Neural progenitor cell (in vitro differentiated cells): ENCODE measurements around the gene GCM1. TPM values are rescaled to one million over a fixed set of nuclear protein-coding genes. Genes with fewer than 3 reads are reported as not detected.

ENCODE experiments used
- DNase-seq: peaks from one replicate; pipeline ENCODE4 v3.0.0-alpha.2; 2016; ENCODE audit warnings: low spot score
- H2AFZ ChIP-seq: fragments of 200-600 bp; sonication (generic); replicated peaks from 2 replicates; pipeline ENCODE4 v1.6.1; 2016; ENCODE audit warnings: antibody characterized with exemption
- H3F3A ChIP-seq: fragments of 200-600 bp; sonication (generic); 2 replicates; pipeline ENCODE4 v1.6.1; 2016; ENCODE audit warnings: antibody characterized with exemption, low read depth
- H3K27ac ChIP-seq: fragments of 200-600 bp; sonication (generic); 2 replicates; pipeline ENCODE4 v1.5.1; 2016; ENCODE audit warnings: mild to moderate bottlenecking
- H3K27me3 ChIP-seq: fragments of 200-600 bp; sonication (generic); 2 replicates; pipeline ENCODE4 v1.6.1; 2016; ENCODE audit warnings: mild to moderate bottlenecking, moderate library complexity
- H3K36me3 ChIP-seq: fragments of 200-600 bp; sonication (generic); 2 replicates; pipeline ENCODE4 v1.5.1; 2016
- H3K4me1 ChIP-seq: fragments of 200-600 bp; sonication (generic); 2 replicates; pipeline ENCODE4 v1.6.1; 2016; ENCODE audit warnings: mixed run types
- H3K4me2 ChIP-seq: fragments of 200-600 bp; sonication (generic); 2 replicates; pipeline ENCODE4 v1.6.1; 2016
- H3K4me3 ChIP-seq: fragments of 200-600 bp; sonication (generic); 2 replicates; pipeline ENCODE4 v1.5.1; 2016
- H3K79me2 ChIP-seq: fragments of 200-600 bp; sonication (generic); 2 replicates; pipeline ENCODE4 v1.6.1; 2016; ENCODE audit warnings: low read depth
- H3K9ac ChIP-seq: fragments of 200-600 bp; sonication (generic); 2 replicates; pipeline ENCODE4 v1.6.1; 2016
- H3K9me3 ChIP-seq: fragments of 200-600 bp; sonication (generic); 2 replicates; pipeline ENCODE4 v1.5.1; 2016; ENCODE audit warnings: low read depth
- H4K20me1 ChIP-seq: fragments of 200-600 bp; sonication (generic); 2 replicates; pipeline ENCODE4 v1.6.1; 2016; ENCODE audit warnings: low read depth
- H3K27ac Mint-ChIP-seq: 3 replicates; pipeline ENCODE4 v1.8.0; 2021; ENCODE audit warnings: mixed read lengths
- H3K27me3 Mint-ChIP-seq: 2 replicates; pipeline ENCODE4 v1.8.0; 2022; ENCODE audit warnings: low read depth, mild to moderate bottlenecking, inconsistent platforms, moderate library complexity, mixed read lengths; ENCODE audit not compliant: insufficient read depth
- H3K36me3 Mint-ChIP-seq: 3 replicates; pipeline ENCODE4 v1.8.0; 2021; ENCODE audit warnings: mixed read lengths
- H3K4me1 Mint-ChIP-seq: 3 replicates; pipeline ENCODE4 v1.8.0; 2021; ENCODE audit warnings: mixed read lengths
- H3K4me3 Mint-ChIP-seq: 3 replicates; pipeline ENCODE4 v1.8.0; 2021; ENCODE audit warnings: mild to moderate bottlenecking, moderate library complexity, mixed read lengths
- H3K9me3 Mint-ChIP-seq: 3 replicates; pipeline ENCODE4 v1.8.0; 2020; ENCODE audit warnings: mixed read lengths
- EZH2 ChIP-seq: fragments of 200-600 bp; sonication (generic); IDR thresholded peaks from 2 replicates; pipeline ENCODE4 v1.6.1; 2017; ENCODE audit warnings: antibody characterized with exemption, mild to moderate bottlenecking, moderate library complexity
- EZH2phosphoT487 ChIP-seq: fragments of 200-600 bp; sonication (generic); IDR thresholded peaks from 2 replicates; pipeline ENCODE4 v1.6.1; 2017; ENCODE audit warnings: antibody characterized with exemption
- total RNA-seq: library from RNA; depleted of rRNA; stranded (reverse); fragments of >200 nt; gene quantifications from 2 replicates; pipeline ENCODE4 v1.2.3, GENCODE V29; 2015; ENCODE audit warnings: low replicate concordance
- TF ChIP-seq, protein P1 (sequence below): fragments of 200-600 bp; sonication (generic); IDR thresholded peaks from 2 replicates; pipeline ENCODE4 v1.5.1; 2017; ENCODE audit warnings: antibody characterized with exemption, mild to moderate bottlenecking

GCM1 gene
- total RNA-seq, 1 donor from 2014 or later = not detected

DNA sequence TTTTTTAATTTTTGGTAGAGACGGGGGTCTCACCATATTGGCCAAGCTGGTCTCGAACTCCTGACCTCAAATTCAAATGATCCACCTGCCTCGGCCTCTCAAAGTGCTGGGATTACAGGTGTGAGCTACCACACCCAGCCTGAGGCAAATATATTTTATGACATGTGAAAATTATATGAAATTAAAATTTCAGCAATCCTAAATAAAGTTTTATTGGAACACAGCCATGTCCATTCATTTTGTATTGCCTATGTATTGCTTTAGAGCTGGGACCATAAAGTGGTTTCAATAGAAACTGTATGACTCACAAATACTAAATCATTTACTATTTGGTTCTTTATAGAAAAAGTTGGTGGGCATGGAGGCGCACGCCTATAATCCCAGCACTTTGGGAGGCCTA lies 32.0 kb upstream of the GCM1 start:
- TF ChIP-seq, protein P1, sequence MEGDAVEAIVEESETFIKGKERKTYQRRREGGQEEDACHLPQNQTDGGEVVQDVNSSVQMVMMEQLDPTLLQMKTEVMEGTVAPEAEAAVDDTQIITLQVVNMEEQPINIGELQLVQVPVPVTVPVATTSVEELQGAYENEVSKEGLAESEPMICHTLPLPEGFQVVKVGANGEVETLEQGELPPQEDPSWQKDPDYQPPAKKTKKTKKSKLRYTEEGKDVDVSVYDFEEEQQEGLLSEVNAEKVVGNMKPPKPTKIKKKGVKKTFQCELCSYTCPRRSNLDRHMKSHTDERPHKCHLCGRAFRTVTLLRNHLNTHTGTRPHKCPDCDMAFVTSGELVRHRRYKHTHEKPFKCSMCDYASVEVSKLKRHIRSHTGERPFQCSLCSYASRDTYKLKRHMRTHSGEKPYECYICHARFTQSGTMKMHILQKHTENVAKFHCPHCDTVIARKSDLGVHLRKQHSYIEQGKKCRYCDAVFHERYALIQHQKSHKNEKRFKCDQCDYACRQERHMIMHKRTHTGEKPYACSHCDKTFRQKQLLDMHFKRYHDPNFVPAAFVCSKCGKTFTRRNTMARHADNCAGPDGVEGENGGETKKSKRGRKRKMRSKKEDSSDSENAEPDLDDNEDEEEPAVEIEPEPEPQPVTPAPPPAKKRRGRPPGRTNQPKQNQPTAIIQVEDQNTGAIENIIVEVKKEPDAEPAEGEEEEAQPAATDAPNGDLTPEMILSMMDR = no peak
- no peak for TF ChIP-seq EZH2
- no peak for TF ChIP-seq EZH2phosphoT487
- H3K4me2 ChIP-seq = no peak overlapping the region
- Mint-ChIP-seq H3K27me3 (no peaks in the 10 kb centered on the region), H3K27ac (no peak overlapping the region), H3K9me3 (no peaks in the 10 kb centered on the region), H3K4me1 (peaks cover 5% of the 10 kb centered on the region), H3K36me3 (no peaks in the 10 kb centered on the region), H3K4me3 (no peak overlapping the region)
- no peak overlapping the region for H3K4me3 ChIP-seq
- no peaks in the 10 kb centered on the region for H3K4me1 ChIP-seq
- H4K20me1 ChIP-seq = no peaks in the 10 kb centered on the region
- H3K27me3 ChIP-seq = no peaks in the 10 kb centered on the region
- no peak overlapping the region for H3K9ac ChIP-seq
- no peak overlapping the region for H2AFZ ChIP-seq
- H3K36me3 ChIP-seq = no peaks in the 10 kb centered on the region
- no peaks in the 10 kb centered on the region for H3F3A ChIP-seq
- H3K79me2 ChIP-seq = no peaks in the 10 kb centered on the region
- no peaks in the 10 kb centered on the region for H3K9me3 ChIP-seq
- no peak for DNase-seq
- H3K27ac ChIP-seq = no peak overlapping the region

DNA sequence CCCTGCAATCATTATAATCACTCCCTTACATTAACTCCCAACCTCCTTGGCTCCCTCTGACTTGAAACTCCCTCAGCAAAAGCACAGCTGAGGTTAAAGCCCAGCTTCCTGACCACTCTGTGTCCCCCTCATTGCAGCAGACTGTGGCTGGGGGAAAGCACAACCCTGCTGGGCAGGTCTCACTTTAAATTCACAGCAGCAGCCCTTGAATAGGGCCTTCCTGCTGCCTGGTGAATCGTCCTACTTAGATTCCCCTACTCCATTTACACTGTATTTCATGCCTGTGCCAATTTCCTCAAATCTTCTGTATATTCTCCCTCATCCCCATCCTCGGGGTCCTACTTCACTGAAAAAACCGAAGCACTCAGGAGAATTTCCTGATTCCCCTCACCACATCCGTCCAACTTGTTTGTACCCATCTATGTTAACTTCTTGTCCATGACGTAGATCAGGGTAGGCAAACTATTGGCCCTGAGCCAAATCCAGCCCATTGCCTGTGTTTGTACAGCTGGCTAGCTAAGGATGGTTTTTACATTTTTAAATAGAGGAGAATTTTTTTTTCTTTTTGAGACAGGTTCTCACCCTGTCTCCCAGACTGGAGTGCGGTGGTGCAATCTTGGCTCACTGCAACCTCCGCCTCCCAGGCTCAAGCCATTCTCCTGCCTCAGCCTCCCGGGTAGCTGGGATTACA lies 31.5 kb upstream of the GCM1 start:
- Histone ChIP-seq H2AFZ (no peak overlapping the region), H3K79me2 (no peaks in the 10 kb centered on the region), H3K9me3 (no peaks in the 10 kb centered on the region), H3K36me3 (no peaks in the 10 kb centered on the region), H3K4me2 (no peak overlapping the region), H3K4me3 (no peak overlapping the region), H4K20me1 (no peaks in the 10 kb centered on the region), H3K4me1 (no peaks in the 10 kb centered on the region), H3K9ac (no peak overlapping the region), H3F3A (no peaks in the 10 kb centered on the region), H3K27ac (no peak overlapping the region), H3K27me3 (no peaks in the 10 kb centered on the region)
- peaks cover 5% of the 10 kb centered on the region for H3K4me1 Mint-ChIP-seq
- H3K27ac Mint-ChIP-seq = no peak overlapping the region
- TF ChIP-seq EZH2 (no peak), EZH2phosphoT487 (no peak)
- TF ChIP-seq, protein P1 = no peak
- no peaks in the 10 kb centered on the region for H3K9me3 Mint-ChIP-seq
- no peaks in the 10 kb centered on the region for H3K27me3 Mint-ChIP-seq
- no peak overlapping the region for H3K4me3 Mint-ChIP-seq
- no peaks in the 10 kb centered on the region for H3K36me3 Mint-ChIP-seq
- no peak for DNase-seq

- Histone ChIP-seq H3K27ac (no peak overlapping the region), H3K4me3 (no peak overlapping the region), H3K9ac (no peak overlapping the region), H3K4me2 (no peak overlapping the region), H3K27me3 (no peaks in the 10 kb centered on the region), H3K79me2 (no peaks in the 10 kb centered on the region), H2AFZ (no peak overlapping the region), H3K9me3 (no peaks in the 10 kb centered on the region), H3F3A (no peaks in the 10 kb centered on the region), H3K36me3 (no peaks in the 10 kb centered on the region), H4K20me1 (no peaks in the 10 kb centered on the region), H3K4me1 (no peaks in the 10 kb centered on the region)
- Mint-ChIP-seq H3K27me3 (no peaks in the 10 kb centered on the region), H3K4me3 (no peak overlapping the region), H3K4me1 (peaks cover 5% of the 10 kb centered on the region), H3K27ac (no peak overlapping the region), H3K36me3 (no peaks in the 10 kb centered on the region), H3K9me3 (no peaks in the 10 kb centered on the region)
- DNase-seq = no peak
- no peak for TF ChIP-seq EZH2phosphoT487
- TF ChIP-seq, protein P1 = no peak
- TF ChIP-seq EZH2 = no peak
Observed at GRCh38 chr6:53178837-53179432, 30.3 kb upstream of the GCM1 start.
